Measurements from ENCODE around the gene IMP4.
"Not testable (repeated sequence)": the region's sequence is repeated elsewhere in the genome, so short reads cannot be mapped to it uniquely, and the experiment has no call there.

IMP4 gene

DNA sequence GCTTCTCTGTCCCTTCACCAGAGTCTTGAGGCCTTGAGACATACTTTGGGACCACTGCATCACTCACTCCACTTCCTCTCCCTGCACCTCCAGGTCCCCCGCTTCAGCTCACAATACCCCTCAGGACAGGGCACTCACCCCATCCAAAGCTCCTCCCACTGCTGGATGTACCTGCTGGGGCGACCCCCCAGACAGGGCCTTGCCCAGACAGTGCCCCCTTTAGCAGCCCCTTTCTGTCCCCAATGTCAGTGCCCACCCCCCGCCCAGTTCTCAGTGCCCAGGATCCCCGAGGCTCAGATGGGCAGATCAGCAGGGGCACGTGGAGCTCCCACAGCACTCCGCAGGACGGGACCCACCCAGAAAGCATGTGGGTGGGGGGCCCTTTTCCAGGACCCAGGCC is 23.8 kb upstream of the IMP4 start:
- no peaks in the 10 kb centered on the region for H3K9me3 Mint-ChIP-seq
- no peak overlapping the region for H3K27ac Mint-ChIP-seq
- no peak for TF ChIP-seq CTCF (IDR thresholded peaks at IDR 0.05; ENCODE audit: unreplicated experiment in 3 of 3)
- H3K4me1 Mint-ChIP-seq = peaks cover 8% of the 10 kb centered on the region
- H3K27me3 Mint-ChIP-seq (ENCODE audit: low read depth) = peaks cover 23% of the 10 kb centered on the region
- no peak overlapping the region for H3K4me3 Mint-ChIP-seq
- no peaks in the 10 kb centered on the region for H3K36me3 Mint-ChIP-seq (ENCODE audit: low read depth)

- Mint-ChIP-seq H3K27ac (no peak overlapping the region), H3K4me1 (peaks cover 8% of the 10 kb centered on the region), H3K4me3 (no peak overlapping the region), H3K27me3 (ENCODE audit: low read depth) (peaks cover 29% of the 10 kb centered on the region), H3K9me3 (no peaks in the 10 kb centered on the region), H3K36me3 (ENCODE audit: low read depth) (no peaks in the 10 kb centered on the region)
- TF ChIP-seq CTCF (IDR thresholded peaks at IDR 0.05; ENCODE audit: unreplicated experiment in 3 of 3) = no peak
Measured at GRCh38 chr2:130319536-130319935, 23.2 kb upstream of the IMP4 start.

DNA sequence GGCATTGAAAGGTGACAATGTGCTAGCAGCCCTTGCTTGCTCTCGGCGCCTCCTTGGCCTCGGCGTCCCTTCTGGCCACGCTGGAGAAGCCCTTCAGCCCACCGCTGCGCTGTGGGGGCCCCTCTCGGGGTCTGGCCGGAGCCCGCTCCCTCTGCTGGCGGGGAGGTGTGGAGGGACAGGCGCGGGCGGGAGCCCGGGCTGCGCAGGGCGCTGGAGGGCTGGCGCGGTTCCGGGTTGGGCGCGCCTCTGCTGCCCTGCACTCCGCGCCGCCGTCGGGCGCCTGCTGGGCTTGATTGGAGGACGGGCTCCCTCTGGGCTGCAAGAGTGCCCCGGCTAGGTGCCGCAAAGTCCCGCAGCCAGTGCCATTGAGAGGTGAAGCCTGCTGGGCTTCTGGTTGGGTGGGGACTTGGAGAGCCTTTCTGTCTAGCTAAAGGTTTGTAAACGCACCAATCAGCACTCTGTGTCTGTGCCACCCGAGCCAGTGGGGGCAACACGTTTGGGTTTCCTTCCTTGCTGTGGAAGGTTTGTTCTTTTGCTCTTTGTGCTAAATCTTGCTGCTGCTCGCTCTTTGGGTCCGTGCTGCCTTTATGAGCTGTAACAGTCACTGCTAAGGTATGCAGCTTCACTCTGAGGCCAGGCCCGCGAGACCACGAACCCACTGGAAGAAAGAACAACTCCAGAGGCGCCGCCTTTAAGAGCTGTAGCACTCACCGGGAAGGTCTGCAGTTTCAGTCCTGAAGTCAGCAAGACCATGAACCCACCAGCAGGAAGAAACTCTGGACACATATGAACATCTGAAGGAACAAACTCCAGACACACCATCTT is 14.8 kb upstream of the IMP4 start:
- Mint-ChIP-seq H3K36me3 (ENCODE audit: low read depth) (no peaks in the 10 kb centered on the region), H3K4me1 (no peaks in the 10 kb centered on the region), H3K4me3 (peak overlapping the region in 2 of 3 experiments; percentile 44 to 46), H3K27ac (no peak overlapping the region), H3K27me3 (ENCODE audit: low read depth) (peaks cover 51% of the 10 kb centered on the region), H3K9me3 (no peaks in the 10 kb centered on the region)
- TF ChIP-seq CTCF (IDR thresholded peaks at IDR 0.05; ENCODE audit: unreplicated experiment in 3 of 3) = peak in 2 of 3 experiments; percentile 15 to 18

- H3K27me3 Mint-ChIP-seq (ENCODE audit: low read depth) = peaks cover 46% of the 10 kb centered on the region
- H3K4me3 Mint-ChIP-seq = no peak overlapping the region
- no peaks in the 10 kb centered on the region for H3K4me1 Mint-ChIP-seq
- no peaks in the 10 kb centered on the region for H3K9me3 Mint-ChIP-seq
- no peak overlapping the region for H3K27ac Mint-ChIP-seq
- no peak for TF ChIP-seq CTCF (IDR thresholded peaks at IDR 0.05; ENCODE audit: unreplicated experiment in 3 of 3)
- no peaks in the 10 kb centered on the region for H3K36me3 Mint-ChIP-seq (ENCODE audit: low read depth)
Measured at GRCh38 chr2:130328710-130329109, 14.0 kb upstream of the IMP4 start.

DNA sequence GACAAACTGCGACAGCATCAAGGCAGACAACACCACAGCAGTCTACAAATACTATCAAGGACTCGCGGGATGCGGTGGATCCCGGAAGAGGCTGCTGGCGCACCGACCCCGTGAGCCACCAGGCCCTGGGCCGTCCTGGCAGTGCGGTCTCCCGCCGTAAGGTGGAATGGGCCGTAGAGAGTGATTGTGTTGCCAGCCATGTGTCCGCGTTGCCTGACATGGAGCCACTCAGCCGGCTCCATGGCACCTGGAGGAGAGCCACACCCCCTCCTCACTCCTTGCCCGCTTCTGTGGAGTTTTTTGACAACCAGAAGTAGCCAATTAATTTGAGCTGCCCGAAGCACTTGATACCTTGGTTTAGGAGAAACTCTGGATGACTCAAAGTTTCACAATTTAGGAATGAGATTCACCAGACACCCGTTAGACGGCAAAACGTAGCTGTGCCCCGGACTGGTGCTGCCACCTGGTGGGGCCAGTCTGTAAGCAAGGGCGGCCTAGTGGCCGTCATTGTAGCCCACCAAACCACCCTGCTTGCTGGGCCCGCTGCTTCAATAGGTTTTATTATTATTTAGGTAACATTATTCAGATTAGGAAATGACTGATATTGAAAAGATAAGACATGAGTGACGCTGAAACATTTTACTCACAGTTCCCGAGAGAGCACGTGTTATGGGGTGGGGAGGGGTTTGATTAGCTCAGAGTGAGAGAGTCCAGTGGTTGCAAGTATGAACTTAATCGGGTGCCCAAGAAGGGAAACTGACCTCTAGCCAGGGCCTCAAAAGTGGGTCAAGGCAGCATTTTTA is 10.2 kb upstream of the IMP4 start:
- Mint-ChIP-seq H3K9me3 (no peaks in the 10 kb centered on the region), H3K4me1 (peaks cover 9% of the 10 kb centered on the region), H3K27me3 (ENCODE audit: low read depth) (peaks cover 46% of the 10 kb centered on the region), H3K36me3 (ENCODE audit: low read depth) (no peaks in the 10 kb centered on the region), H3K4me3 (peak overlapping the region; percentile 16 to 58 (median 29)), H3K27ac (peak overlapping the region in 1 of 3 experiments; percentile 6)
- TF ChIP-seq CTCF (IDR thresholded peaks at IDR 0.05; ENCODE audit: unreplicated experiment in 3 of 3) = peak; percentile 93 to 97 (median 96)

DNA sequence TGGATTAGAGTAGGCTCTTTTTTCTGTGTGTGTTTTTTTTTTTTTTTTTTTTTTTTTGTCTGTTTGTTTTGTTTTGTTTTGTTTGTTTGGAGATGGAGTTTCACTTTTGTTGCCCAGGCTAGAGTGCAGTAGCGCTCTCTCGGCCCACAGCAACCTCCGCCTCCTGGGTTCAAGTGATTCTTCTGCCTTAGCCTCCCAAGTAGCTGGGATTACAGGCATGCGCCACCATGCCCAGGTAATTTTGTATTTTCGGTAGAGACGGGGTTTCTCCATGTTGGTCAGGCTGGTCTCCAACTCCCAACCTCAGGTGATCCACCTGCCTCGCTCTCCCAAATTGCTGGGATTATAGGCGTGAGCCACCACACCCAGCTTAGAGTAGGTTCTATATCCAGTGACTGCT is 9.4 kb upstream of the IMP4 start:
- peaks cover 44% of the 10 kb centered on the region for H3K27me3 Mint-ChIP-seq (ENCODE audit: low read depth)
- H3K9me3 Mint-ChIP-seq = not testable (repeated sequence)

More for the DNA sequence above, 9.4 kb upstream of the IMP4 start:
- not testable (repeated sequence) for H3K36me3 Mint-ChIP-seq (ENCODE audit: low read depth); H3K27ac Mint-ChIP-seq; H3K4me3 Mint-ChIP-seq
- H3K4me1 Mint-ChIP-seq = peaks cover 13% of the 10 kb centered on the region

Measured in nephron (organoid).